Right lobe of liver (tissue), 4 donors: ENCODE results near the gene PBX4.

Experiments used
- POLR2A ChIP-seq: fragments of 450-650 bp; IDR thresholded peaks from one replicate; pipeline ENCODE4 v1.6.1; 2017; ENCODE audit warnings: antibody characterized with exemption, mild to moderate bottlenecking
- TF ChIP-seq, protein P1 (sequence below), 4 donors: fragments of 200-600 bp in 3 of 4; fragments of 450-650 bp in 1 of 4; IDR thresholded peaks; one replicate each; pipeline versions ENCODE4 v1.5.1 to v1.8.0; 2016 to 2022; ENCODE audit warnings: antibody characterized with exemption in 4 of 4, mild to moderate bottlenecking in 2 of 4
- donor health status: DM: no; HTN: no; CAD: no.
- donor health status: DM: no; HTN: no; CAD: no.
- donor health status: DM: no; HTN: yes; CAD: no.

DNA sequence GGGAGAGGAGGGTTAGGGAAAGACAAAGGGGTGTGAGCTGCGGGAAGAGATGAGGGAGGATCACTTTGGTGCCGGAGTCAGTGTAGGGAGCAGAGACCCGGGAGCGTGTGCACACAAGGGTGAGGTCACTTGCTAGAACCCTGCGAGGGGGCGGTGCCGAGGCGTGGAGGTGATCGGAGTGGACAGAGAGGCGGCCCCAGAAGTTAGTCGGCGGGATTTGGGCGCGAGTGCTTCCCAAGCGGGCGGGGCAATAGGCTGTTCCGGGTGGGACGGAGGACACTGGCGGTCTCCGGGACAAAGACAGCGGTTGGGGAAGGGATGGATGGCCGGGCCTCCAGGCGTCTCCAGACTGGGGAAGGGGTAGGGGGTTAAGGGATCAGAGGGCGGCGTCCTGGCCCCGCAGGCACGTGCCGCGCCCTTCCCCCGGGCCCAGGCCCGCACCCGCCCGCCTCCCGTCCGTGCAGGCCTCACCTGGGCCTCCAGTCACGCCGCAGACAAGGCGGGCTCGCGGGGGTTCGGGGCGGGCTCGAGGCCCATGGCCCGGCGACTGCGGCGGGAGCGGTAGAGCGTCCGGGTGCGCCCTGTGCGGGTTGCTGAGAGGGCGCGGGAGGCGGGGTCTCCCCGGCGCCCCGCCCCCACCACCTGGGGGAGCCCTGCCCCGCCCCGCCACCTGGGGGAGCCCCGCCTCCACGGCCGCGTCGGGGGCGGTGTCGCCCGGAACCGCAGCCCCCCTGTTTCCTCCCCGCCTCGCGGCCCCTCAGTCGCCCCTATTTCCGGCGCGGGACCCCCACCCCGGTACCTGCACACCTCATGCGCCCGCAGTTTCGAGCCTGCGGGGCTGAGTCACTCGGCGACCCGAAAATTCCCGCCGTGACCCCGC, 9.4 kb upstream of the PBX4 start, which contains the start of gene LPAR2:
- TF ChIP-seq POLR2A, result no peak
- TF ChIP-seq, protein P1, sequence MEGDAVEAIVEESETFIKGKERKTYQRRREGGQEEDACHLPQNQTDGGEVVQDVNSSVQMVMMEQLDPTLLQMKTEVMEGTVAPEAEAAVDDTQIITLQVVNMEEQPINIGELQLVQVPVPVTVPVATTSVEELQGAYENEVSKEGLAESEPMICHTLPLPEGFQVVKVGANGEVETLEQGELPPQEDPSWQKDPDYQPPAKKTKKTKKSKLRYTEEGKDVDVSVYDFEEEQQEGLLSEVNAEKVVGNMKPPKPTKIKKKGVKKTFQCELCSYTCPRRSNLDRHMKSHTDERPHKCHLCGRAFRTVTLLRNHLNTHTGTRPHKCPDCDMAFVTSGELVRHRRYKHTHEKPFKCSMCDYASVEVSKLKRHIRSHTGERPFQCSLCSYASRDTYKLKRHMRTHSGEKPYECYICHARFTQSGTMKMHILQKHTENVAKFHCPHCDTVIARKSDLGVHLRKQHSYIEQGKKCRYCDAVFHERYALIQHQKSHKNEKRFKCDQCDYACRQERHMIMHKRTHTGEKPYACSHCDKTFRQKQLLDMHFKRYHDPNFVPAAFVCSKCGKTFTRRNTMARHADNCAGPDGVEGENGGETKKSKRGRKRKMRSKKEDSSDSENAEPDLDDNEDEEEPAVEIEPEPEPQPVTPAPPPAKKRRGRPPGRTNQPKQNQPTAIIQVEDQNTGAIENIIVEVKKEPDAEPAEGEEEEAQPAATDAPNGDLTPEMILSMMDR (IDR thresholded peaks at IDR 0.05), result no peak
